GM18519 (cell line): ENCODE results near the gene ZBTB22.
"Not testable (repeated sequence)": the region's sequence is repeated elsewhere in the genome, so short reads cannot be mapped to it uniquely, and the experiment has no call there.

Source experiments
- ATAC-seq: cut with Tn5 transposase; IDR thresholded peaks from one replicate; pipeline ENCODE4 v1.9.1; 2021; ENCODE audit warnings: mild to moderate bottlenecking, moderate library complexity; ENCODE audit not compliant: unreplicated experiment, low FRiP score

ZBTB22 gene

DNA sequence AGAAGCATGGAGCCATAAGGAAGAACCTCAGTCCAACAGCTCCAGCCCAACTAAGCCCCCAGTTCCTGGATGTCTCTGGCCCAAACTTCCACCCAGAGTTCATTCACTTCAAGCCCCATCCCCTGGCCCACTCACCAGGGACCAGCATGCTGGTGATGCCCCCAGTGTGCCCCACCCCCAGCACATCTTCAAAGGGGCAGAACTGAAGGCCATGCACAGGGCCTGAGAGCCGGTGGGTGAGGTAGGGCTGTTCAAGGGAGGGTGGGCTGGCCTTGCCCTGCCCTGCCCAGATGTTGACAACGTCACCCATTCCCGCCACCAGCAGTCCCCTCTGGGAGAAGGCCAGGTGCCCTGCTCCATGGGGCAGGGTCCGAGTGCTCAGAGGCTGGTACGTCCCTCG, 37.0 kb downstream of the ZBTB22 start:
- no peak for ATAC-seq

DNA sequence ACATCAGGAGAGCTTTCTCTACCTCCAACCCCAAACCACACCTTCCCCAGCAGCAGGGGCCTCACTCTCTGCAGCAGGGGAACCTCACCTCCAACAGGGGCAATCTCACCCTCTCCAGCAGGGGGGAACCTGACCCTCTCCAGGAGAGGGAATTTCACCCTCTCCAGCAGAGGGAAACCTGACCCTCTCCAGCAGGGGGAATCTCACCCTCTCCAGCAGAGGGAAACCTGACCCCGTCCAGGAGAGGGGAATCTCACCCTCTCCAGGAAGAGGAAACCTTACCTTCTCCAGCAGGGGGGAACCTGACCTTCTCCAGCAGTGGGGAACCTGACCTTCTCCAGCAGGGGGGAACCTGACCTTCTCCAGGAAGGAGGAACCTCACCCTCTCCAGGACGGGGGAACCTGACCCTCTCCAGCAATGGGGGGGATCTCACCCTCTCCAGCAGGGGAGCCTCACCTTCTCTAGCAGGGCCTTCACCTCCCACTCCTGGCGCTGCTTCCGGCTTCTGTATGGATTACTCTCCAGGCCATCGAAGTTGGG, 37.5 kb downstream of the ZBTB22 start:
- no peak for ATAC-seq

GRCh38 chr6:33279257-33279695, 38.3 kb downstream of the ZBTB22 start:
- ATAC-seq, result no peak

DNA sequence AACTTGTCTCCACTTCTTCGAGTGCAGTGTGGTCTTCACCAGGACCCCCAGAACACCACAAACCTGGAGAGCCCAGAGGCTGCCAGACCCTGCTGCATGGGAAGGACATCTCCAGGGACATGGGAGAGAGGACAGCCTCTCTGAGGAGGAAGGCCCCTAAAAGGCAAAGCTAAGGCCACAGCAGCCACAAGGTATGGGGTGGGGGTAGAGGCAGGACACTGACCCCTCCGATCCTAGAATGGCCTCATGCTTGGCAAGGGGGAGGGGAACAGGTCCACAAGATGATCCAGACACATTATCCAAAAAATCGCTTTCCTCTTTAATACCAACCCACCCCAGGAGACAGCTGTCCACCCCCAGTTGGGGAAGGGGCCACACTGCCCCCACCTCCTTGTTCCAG, 38.7 kb downstream of the ZBTB22 start:
- ATAC-seq, result no peak

DNA sequence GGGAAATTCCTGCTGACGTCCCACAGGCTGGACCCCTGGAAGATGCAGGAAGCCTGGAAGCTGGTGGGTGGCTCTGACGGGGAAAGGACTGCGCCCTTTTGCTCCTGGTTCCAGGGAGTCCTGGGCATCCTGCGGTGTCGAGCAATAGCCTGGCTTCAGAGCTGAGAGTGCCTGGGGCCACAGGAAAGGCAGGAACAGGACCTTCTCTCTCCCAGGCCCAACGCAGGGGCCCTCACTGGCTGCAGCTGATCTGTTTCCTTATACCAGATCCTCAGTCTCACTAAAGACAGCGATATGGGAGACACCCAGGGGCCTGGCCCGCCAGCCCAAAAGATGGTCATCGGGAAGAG, 39.2 kb downstream of the ZBTB22 start:
- ATAC-seq, result no peak

DNA sequence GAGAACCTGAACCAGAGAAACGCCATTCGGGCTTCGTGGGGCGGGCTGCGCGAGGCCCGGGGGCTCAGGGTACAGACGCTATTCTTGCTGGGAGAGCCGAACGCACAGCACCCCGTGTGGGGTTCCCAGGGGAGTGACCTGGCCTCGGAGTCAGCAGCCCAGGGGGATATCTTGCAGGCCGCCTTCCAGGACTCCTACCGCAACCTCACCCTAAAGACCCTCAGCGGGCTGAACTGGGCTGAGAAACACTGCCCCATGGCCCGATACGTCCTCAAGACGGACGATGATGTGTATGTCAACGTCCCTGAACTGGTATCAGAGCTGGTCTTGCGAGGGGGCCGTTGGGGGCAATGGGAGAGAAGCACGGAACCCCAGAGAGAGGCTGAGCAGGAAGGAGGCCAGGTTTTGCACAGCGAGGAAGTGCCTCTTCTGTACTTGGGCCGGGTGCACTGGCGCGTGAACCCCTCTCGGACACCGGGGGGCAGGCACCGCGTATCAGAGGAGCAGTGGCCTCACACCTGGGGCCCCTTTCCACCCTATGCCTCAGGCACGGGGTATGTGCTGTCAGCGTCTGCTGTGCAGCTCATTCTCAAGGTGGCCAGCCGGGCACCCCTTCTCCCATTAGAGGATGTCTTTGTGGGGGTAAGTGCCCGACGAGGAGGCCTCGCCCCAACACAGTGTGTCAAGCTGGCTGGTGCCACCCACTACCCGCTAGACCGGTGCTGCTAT, 39.7 kb downstream of the ZBTB22 start:
- no peak for ATAC-seq

GRCh38 chr6:33276864-33277662, 40.5 kb downstream of the ZBTB22 start, which contains the start of gene B3GALT4:
B3GALT4 (plus strand) TSS chr6:33277123; CDS start chr6:33277420, 297 bp downstream.
- ATAC-seq, result peak; percentile 40

DNA sequence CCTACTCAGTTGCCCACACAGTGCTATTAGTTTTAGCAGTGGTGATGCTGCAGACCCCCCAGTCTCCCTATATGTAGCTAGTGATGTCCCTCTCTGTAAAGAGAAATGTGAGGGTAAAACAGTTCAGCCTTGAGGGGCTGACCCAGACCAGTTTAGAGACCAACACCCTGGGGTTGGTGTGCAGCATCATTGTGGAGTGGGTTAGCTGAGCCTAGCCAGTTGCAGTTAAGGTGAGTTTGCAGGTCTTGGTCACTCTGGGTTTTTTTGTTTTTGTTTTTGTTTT, 41.0 kb downstream of the ZBTB22 start:
- ATAC-seq, result no peak

GRCh38 chr6:33275795-33276580, 41.6 kb downstream of the ZBTB22 start:
- not testable (repeated sequence) for ATAC-seq

DNA sequence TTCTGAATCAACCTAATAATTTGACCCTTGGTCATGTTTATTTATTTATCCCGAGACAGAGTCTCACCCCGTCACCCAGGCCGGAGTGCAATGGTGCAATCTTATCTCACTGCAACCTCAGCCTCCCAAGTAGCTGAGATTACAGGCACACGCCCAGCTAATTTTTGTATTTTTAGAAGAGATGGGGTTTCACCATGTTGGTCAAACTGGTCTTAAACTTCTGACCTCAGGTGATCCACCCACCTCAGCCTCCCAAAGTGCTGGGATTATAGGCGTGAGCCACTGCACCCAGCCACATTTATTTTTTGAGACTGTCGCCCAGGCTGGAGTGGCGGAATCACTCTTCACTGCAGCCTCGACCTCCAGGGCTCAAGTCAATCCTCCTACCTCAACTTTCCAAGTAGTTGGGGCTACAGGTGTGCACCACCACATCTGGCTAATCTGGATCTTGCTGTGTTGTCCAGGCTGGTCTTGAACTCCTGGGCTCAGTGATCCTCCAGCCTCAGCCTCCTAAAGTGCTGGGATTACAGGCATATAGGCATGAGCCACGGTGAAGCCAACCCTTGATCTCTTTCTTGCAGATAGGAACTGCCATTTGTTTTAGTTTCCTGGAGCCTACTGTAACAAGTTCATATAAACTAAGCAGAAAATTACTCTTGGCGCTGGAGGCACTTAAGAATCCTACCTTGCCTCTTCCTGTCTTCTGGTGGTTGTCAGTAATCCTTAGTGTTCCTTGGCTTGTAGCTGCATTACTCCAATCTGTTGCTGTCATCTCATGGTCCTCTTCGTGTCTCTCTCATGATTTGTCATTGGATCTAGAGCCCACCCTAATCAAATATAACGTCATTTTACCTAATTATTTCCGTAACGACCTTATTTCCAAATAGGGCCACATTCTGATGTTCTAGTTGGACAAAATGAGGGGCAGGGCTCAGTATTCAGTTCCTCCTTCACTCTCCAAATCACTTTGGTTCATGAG, 43.3 kb downstream of the ZBTB22 start:
- no peak for ATAC-seq

DNA sequence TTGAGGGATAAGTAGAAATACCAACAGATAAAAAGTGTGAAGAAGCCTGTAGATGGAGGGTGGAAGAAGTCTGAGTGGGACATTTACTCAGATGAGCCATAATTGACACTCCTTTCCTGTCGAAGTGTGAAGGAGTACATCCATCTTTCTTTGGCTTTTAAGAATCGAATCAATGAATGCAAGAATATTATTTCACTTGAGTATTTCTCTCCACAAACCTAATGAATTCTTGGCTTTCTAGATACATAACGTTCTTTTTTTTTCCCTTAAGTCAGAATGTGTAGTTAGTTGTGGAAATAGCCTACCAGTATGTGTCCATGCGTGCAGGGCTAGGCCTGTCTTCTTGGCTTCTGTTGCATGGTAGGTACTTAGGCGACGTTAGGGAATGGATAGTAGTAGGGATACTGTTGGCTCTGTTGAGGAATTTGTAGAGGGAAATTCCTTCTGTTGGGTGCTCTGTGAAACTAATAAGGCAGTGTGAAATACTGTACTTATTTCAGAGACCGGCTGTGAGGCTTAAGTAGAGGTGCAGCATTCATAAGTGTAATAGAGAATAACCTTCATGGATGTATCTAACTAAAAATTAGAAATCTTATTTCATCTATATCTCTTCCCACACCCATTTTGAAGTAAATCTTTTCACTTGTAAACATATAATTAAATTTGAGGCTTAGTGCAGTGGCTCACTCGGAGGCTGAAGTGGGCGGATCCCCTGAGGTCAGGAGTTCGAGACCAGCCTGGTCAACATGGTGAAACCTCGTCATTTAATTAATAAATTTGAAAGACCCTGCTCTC, 44.2 kb downstream of the ZBTB22 start:
- ATAC-seq, result no peak

GRCh38 chr6:33272275-33273128, 45.0 kb downstream of the ZBTB22 start:
- no peak for ATAC-seq

DNA sequence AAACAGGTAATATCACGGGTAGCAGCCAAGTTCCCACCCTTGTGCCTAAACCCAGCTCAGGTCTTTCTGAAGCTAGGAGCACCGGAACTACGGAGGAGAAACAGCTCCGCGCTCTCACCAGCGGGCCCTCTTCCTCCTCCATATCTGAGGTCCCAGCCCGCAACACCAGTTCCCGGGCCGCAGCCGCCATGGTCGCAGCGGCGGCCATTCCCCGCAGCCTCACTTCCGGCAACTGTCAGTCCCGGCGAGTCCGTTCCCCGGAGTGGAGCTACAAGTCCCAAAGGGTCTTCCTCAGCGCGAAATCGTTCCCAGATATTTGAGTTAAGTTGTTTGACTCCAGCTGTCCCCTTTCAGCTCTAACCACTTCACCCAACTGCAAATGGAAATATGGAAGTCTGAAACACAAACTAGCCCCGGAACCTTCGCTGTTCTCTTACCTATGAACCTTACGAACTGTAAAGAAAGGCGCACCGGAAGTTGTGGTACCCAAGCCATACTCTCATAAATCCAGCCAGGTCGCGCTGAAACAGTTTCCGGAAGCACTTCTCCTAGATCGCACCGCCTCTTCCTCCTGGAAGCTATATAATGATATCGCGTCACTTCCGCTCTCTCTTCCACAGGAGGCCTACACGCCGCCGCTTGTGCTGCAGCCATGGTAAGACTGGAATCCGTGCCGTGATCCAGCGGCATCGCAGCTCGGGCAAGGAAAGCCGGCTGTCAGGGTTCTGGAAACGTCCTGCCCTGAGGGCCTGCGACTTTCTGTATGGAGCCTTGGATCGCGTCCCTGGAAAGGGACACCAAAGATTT, 45.9 kb downstream of the ZBTB22 start, which contains the start of the genes RPS18 and VPS52:
TSS of gene RPS18 (plus strand) at position 608 of the 807 bp plus-strand sequence. CDS start at position 653, 45 bp downstream.
TSS of gene VPS52 (minus strand) at position 409 of the 807 bp plus-strand sequence. CDS start at position 208, 201 bp downstream.
- ATAC-seq, result peak; percentile 48

DNA sequence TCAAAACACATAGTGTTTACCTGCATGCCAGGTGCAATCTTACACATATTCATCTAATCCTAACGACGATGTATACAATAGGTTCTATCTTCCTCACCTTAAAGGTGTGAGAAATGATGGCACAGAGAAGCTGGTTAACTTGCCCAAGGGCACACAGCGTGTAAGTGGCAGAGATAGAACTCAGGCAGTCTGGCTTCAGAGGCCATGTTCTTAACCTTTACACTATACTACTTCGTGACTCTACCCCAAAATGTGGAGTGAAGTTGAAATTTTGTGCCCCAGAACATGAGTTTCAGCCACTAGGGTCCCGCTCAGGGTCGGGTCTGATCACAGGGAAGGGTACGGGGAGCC, 46.5 kb downstream of the ZBTB22 start:
- ATAC-seq, result peak; percentile 13
